Omental fat pad (tissue), 4 donors: ENCODE data around the gene BEGAIN. TPM values are rescaled to one million over a fixed set of nuclear protein-coding genes. Genes with fewer than 3 reads are reported as not detected.

Experiments used
- ATAC-seq: fragments of 150-250 bp; one replicate; pipeline ENCODE4 v1.9.1; 2016; ENCODE audit warnings: mild to moderate bottlenecking, moderate library complexity; ENCODE audit not compliant: low FRiP score
- DNase-seq: peaks from one replicate; pipeline ENCODE4 v3.0.0-alpha.2; 2019; ENCODE audit warnings: low spot score
- total RNA-seq, 4 donors: library from RNA; depleted of rRNA; stranded (reverse); fragments of >200 nt; gene quantifications; one replicate each; pipeline ENCODE4 v1.1.0, GENCODE V29; 2016
- TF ChIP-seq, protein P1 (sequence below), 3 donors: fragments of 450-650 bp; IDR thresholded peaks; one replicate each; pipeline ENCODE4 v1.5.1; 2016 to 2017; ENCODE audit warnings: antibody characterized with exemption in 3 of 3, mild to moderate bottlenecking in 3 of 3, moderate library complexity in 2 of 3

Gene BEGAIN, protein sequence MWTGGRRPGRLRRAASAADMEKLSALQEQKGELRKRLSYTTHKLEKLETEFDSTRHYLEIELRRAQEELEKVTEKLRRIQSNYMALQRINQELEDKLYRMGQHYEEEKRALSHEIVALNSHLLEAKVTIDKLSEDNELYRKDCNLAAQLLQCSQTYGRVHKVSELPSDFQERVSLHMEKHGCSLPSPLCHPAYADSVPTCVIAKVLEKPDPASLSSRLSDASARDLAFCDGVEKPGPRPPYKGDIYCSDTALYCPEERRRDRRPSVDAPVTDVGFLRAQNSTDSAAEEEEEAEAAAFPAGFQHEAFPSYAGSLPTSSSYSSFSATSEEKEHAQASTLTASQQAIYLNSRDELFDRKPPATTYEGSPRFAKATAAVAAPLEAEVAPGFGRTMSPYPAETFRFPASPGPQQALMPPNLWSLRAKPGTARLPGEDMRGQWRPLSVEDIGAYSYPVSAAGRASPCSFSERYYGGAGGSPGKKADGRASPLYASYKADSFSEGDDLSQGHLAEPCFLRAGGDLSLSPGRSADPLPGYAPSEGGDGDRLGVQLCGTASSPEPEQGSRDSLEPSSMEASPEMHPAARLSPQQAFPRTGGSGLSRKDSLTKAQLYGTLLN
- total RNA-seq = 1 to 10 TPM; 1.0 to 8.6 (median 1.6) TPM

DNA sequence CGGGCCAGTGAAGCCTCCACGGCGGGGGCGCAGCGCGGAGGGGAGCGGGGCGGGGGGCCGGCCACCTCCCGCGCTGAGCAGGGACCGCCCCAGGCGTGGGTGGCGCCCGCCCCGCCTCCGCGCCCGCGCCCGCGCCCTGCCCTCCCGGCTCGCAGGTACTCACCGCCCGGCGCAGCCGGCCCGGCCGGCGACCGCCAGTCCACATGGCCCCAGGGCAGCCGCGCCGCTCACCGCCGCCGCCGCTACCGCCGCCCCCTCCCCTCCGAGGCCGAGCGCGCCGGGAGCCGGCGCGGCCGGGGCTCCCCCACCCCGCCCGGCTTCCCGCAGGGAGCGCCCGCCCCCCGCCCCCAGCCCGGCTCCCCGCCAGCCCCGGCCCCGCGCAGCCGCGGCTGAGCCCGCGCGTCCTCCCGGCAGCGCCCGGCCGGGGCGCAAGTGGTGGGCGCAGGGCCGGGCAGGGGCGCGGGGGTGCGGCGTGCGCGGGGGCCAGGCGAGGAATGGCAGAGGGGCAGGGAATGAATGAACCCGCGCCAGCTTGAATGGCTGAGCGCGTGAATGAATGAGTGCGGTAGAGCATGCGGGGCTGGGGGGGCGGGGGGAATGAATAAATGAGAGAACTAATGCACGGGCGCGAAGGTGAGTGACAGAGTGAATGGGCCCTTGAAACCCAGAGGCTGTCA lies at the start of gene BEGAIN:
BEGAIN (minus strand) TSS at position 332 of the 677 bp plus-strand sequence; CDS start at position 205, 127 bp downstream.
- ATAC-seq = peak; percentile 59
- TF ChIP-seq, protein P1, sequence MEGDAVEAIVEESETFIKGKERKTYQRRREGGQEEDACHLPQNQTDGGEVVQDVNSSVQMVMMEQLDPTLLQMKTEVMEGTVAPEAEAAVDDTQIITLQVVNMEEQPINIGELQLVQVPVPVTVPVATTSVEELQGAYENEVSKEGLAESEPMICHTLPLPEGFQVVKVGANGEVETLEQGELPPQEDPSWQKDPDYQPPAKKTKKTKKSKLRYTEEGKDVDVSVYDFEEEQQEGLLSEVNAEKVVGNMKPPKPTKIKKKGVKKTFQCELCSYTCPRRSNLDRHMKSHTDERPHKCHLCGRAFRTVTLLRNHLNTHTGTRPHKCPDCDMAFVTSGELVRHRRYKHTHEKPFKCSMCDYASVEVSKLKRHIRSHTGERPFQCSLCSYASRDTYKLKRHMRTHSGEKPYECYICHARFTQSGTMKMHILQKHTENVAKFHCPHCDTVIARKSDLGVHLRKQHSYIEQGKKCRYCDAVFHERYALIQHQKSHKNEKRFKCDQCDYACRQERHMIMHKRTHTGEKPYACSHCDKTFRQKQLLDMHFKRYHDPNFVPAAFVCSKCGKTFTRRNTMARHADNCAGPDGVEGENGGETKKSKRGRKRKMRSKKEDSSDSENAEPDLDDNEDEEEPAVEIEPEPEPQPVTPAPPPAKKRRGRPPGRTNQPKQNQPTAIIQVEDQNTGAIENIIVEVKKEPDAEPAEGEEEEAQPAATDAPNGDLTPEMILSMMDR (IDR thresholded peaks at IDR 0.05) = no peak
- no peak for DNase-seq

DNA sequence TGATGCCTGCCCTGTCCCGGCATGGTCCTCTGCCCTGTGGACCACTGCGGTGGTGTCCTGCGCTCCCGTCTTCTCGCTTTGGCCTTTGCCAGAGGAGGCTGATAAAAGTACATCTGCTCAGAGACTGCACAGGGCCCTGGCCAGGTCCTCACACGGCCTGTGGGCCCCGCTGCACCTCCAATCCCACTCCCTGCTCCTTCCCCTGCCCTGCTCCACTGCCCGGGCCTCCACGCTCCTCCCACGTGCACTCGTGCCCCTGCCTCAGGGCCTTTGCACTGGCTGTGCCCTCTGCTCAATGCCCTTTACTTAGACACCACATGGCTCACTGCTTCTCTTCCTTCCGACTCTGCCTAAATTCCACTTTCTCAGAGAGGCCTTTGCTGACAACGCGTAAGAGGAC lies 49.3 kb upstream of the BEGAIN start:
- DNase-seq (no peak), ATAC-seq (no peak)
- TF ChIP-seq, protein P1 (IDR thresholded peaks at IDR 0.05) = no peak

DNA sequence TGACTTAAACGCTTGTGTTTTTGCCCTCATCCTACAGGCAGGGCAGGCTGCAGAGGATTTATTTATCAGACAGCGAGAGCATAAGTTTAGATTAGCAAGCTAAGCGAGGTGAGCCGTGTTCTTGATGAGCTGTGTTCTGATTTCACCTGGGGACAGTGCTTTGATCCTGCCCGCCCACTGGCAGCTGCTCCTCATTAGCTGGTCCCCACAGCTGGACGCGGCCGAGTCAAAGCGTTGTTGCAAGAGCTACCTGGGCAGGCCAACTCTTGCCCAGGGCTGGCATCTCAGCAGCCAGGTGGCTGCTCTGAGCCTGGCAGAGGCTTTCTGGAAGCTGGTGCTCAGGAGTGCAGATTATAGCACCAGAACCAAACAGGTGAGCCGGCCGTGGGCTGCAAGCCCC lies 46.8 kb upstream of the BEGAIN start:
- ATAC-seq = no peak
- TF ChIP-seq, protein P1 (IDR thresholded peaks at IDR 0.05) = no peak
- no peak for DNase-seq

DNA sequence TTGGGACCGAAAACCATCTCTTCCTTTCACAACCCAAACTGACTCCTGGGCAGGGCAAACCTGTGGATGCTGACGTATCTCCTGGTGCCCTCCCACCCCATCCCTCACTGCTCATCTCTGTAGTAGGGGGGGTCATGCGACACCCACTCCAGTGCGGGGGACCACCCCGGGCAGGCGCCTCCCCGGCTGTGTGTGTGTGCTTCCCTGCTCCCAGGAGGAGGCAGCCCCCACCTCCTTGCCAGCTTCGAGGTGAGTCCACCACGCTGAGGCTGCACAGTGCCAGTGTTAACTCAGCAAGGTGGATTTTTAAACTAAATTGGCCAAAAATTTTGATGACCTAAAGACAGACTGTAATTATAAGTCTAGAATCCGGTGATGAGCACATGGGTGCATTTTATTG lies 46.2 kb upstream of the BEGAIN start:
- ATAC-seq (no peak), DNase-seq (no peak)
- TF ChIP-seq, protein P1 (IDR thresholded peaks at IDR 0.05) = no peak

DNA sequence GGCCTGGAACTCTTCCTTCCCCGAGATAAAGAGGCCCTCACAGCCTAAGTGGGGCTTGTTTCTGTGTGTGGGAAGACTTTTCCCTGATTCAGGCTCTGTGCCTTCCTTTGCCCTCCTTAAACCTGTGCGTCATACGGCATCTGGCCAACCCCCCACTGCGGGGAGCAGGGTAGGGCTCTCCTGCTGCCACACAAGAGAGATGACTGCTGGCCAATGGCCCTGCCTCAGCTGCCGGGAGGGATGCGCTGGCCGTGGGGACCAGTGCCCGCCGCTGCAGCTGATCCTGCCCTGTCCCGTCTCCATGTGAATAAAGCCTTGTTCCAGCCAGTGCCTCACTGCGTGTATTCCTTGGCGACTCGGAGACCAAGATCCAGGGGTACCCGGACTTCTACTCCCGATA lies 42.5 kb upstream of the BEGAIN start:
- no peak for ATAC-seq

DNA sequence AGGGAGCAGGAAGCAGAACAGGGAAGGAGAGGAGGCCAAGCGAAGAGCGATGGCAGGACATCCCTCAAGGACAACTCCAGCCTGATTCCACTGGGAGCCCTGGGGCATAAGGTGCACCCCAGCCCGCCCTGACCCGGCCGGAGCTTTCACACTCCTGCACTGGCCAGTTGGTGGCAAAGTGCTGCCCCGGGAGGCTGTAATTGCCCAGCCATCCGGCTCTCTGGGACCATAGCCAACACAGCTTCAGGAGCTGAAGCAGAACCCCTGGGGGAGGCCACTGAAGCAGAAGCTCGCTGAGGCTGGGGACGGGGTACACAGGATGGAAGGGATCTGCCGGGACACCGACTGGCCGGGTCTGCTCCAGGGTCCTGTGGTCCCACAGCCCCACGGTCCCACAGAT lies 41.9 kb upstream of the BEGAIN start:
- TF ChIP-seq, protein P1 (IDR thresholded peaks at IDR 0.05) = no peak
- peak; percentile 31 for ATAC-seq

More for the DNA sequence above, 42.5 kb upstream of the BEGAIN start:
- no peak for DNase-seq
- TF ChIP-seq, protein P1 (IDR thresholded peaks at IDR 0.05) = no peak

More for the DNA sequence above, 41.9 kb upstream of the BEGAIN start:
- no peak for DNase-seq
